ENCODE data around the gene ACAA2. TPM values are rescaled to one million over a fixed set of nuclear protein-coding genes. Genes with fewer than 3 reads are reported as not detected.

Gene ACAA2
- total and polyA plus RNA-seq, 5 donors from 2014 or later, result 16.1 to 91.9 (median 69.6) TPM

- Mint-ChIP-seq H3K27ac (no peak overlapping the region), H3K4me3 (no peak overlapping the region), H3K36me3 (no peaks in the 10 kb centered on the region), H3K4me1 (peaks cover 0 to 6% (median 0%) of the 10 kb centered on the region in 4 donors), H3K9me3 (peaks cover 0 to 2% (median 0%) of the 10 kb centered on the region in 7 donors), H3K27me3 (no peaks in the 10 kb centered on the region)
- Histone ChIP-seq H3K4me1 (ENCODE audit: control insufficient read depth, insufficient read depth, low read length, poor library complexity, severe bottlenecking) (no peaks in the 10 kb centered on the region), H3K36me3 (ENCODE audit: control insufficient read depth, insufficient read depth, low read length) (no peaks in the 10 kb centered on the region), H3K4me3 (ENCODE audit: low read depth, low read length) (no peak overlapping the region), H3K27me3 (ENCODE audit: control insufficient read depth, insufficient read depth, low read length) (peaks cover 2% of the 10 kb centered on the region), H3K9me3 (ENCODE audit: control insufficient read depth in 2 of 2, low read length in 2 of 2) (no peaks in the 10 kb centered on the region), H3K27ac (ENCODE audit: insufficient read depth, low read length, poor library complexity, severe bottlenecking) (no peak overlapping the region)
- ATAC-seq (ENCODE audit: low read depth in 2 of 2), result no peak
- DNase-seq, result peak in 1 of 3 donors; percentile 30
Measured at GRCh38 chr18:49843778-49844625, 30.7 kb upstream of the ACAA2 start.

DNA sequence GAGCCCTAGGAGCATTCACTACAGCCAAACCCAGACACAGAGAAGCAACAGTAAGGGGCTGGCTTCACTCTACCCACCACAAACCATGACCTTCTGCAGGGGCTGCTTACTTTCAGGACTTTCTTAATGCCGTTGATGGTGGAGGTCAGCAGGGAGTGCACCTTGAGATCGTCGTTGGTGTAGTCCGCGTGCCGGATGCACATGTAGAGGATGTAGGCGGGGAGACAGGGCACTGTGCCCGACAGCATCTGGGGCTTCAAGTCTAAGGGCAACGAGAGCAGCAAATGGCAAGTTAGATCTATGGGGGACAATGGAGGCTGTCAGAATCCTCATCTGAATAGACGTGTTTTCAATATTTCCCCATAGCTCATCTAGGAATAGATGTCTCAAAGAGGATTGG, 29.8 kb upstream of the ACAA2 start:
- Mint-ChIP-seq H3K4me1 (peaks cover 0 to 6% (median 0%) of the 10 kb centered on the region in 4 donors), H3K27ac (no peak overlapping the region), H3K27me3 (no peaks in the 10 kb centered on the region), H3K9me3 (peaks cover 0 to 2% (median 0%) of the 10 kb centered on the region in 7 donors), H3K36me3 (no peaks in the 10 kb centered on the region), H3K4me3 (no peak overlapping the region)
- Histone ChIP-seq H3K4me3 (ENCODE audit: low read depth, low read length) (no peak overlapping the region), H3K4me1 (ENCODE audit: control insufficient read depth, insufficient read depth, low read length, poor library complexity, severe bottlenecking) (no peaks in the 10 kb centered on the region), H3K9me3 (ENCODE audit: control insufficient read depth in 2 of 2, low read length in 2 of 2) (no peaks in the 10 kb centered on the region), H3K27ac (ENCODE audit: insufficient read depth, low read length, poor library complexity, severe bottlenecking) (no peak overlapping the region), H3K36me3 (ENCODE audit: control insufficient read depth, insufficient read depth, low read length) (no peaks in the 10 kb centered on the region), H3K27me3 (ENCODE audit: control insufficient read depth, insufficient read depth, low read length) (no peaks in the 10 kb centered on the region)
- ATAC-seq (ENCODE audit: low read depth in 2 of 2), result no peak
- DNase-seq, result no peak

GRCh38 chr18:49842656-49843055, 29.3 kb upstream of the ACAA2 start:
- H3K4me3 ChIP-seq (ENCODE audit: low read depth, low read length), result no peak overlapping the region
- Mint-ChIP-seq H3K27me3 (no peaks in the 10 kb centered on the region), H3K4me1 (peaks cover 0 to 3% (median 0%) of the 10 kb centered on the region in 4 donors), H3K4me3 (no peak overlapping the region), H3K9me3 (peaks cover 0 to 2% (median 0%) of the 10 kb centered on the region in 7 donors), H3K27ac (no peak overlapping the region), H3K36me3 (no peaks in the 10 kb centered on the region)
- no peaks in the 10 kb centered on the region for H3K4me1 ChIP-seq (ENCODE audit: control insufficient read depth, insufficient read depth, low read length, poor library complexity, severe bottlenecking)
- no peaks in the 10 kb centered on the region for H3K36me3 ChIP-seq (ENCODE audit: control insufficient read depth, insufficient read depth, low read length)
- H3K9me3 ChIP-seq (ENCODE audit: control insufficient read depth in 2 of 2, low read length in 2 of 2), result no peaks in the 10 kb centered on the region
- H3K27ac ChIP-seq (ENCODE audit: insufficient read depth, low read length, poor library complexity, severe bottlenecking), result no peak overlapping the region
- ATAC-seq (ENCODE audit: low read depth in 2 of 2) (no peak), DNase-seq (no peak)
- H3K27me3 ChIP-seq (ENCODE audit: control insufficient read depth, insufficient read depth, low read length), result no peaks in the 10 kb centered on the region

DNA sequence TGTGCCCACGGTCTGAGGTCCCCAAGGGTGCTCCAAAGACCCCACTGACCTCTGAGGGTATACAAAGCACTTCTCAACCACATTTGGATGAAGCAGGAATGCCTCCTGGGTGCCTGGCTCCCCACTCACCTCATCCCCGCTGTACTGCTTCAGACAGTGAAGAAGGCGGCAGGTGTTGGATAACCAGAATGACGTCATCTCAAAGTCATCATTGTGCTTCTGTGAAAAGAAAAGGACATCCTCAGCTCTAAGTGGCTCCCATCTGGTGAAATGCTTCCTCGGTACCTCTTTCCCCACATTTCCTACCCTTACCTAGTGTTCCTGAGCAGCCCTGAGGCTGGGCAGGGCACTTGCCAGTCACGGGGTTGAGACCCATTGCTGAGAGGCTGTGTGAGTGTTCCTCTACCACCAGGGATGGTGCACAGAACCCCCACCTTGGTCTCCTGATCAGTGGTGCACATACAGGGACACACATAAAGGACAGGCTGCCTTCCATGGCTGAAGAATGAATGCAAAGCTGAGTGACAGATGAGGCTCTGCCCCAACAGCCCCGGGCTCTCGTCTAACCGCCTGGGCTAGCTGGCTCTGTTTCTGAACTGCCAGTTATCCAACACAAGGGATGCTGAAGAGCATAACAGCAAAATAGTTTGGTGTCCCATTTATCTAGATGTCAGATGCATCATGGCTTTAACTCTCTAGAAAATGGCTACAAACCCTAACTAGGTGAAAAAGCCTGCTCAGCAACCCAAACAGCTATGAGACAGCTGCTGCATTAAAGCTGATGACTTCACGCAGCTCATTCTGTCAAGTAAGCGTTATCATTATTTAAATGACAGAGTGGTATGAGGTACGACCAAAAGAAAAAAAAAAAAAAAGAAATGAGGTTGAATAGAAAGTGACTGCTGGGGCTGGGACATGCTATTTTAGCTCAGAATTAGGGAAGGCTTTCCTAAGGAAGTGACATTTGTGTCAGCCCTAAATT, 28.2 kb upstream of the ACAA2 start:
- H3K4me3 Mint-ChIP-seq, result no peak overlapping the region

GRCh38 chr18:49839012-49839411, 25.7 kb upstream of the ACAA2 start:
- Histone ChIP-seq H3K4me1 (ENCODE audit: control insufficient read depth, insufficient read depth, low read length, poor library complexity, severe bottlenecking) (no peaks in the 10 kb centered on the region), H3K4me3 (ENCODE audit: low read depth, low read length) (no peak overlapping the region), H3K36me3 (ENCODE audit: control insufficient read depth, insufficient read depth, low read length) (no peaks in the 10 kb centered on the region), H3K27me3 (ENCODE audit: control insufficient read depth, insufficient read depth, low read length) (no peaks in the 10 kb centered on the region), H3K27ac (ENCODE audit: insufficient read depth, low read length, poor library complexity, severe bottlenecking) (no peak overlapping the region), H3K9me3 (ENCODE audit: control insufficient read depth in 2 of 2, low read length in 2 of 2) (no peaks in the 10 kb centered on the region)
- Mint-ChIP-seq H3K27me3 (peaks cover 5% of the 10 kb centered on the region), H3K4me3 (no peak overlapping the region), H3K27ac (no peak overlapping the region), H3K4me1 (peaks cover 0 to 5% (median 3%) of the 10 kb centered on the region in 4 donors), H3K36me3 (no peaks in the 10 kb centered on the region), H3K9me3 (peaks cover 0 to 2% (median 0%) of the 10 kb centered on the region in 7 donors)
- DNase-seq (no peak), ATAC-seq (ENCODE audit: low read depth in 2 of 2) (no peak)

More for the DNA sequence above, 28.2 kb upstream of the ACAA2 start:
- ATAC-seq (ENCODE audit: low read depth in 2 of 2) (no peak), DNase-seq (no peak)
- peaks cover 5% of the 10 kb centered on the region for H3K27me3 Mint-ChIP-seq
- H3K9me3 Mint-ChIP-seq, result peaks cover 0 to 2% (median 0%) of the 10 kb centered on the region in 7 donors
- no peaks in the 10 kb centered on the region for H3K4me1 ChIP-seq (ENCODE audit: control insufficient read depth, insufficient read depth, low read length, poor library complexity, severe bottlenecking)
- H3K4me3 ChIP-seq (ENCODE audit: low read depth, low read length), result no peak overlapping the region
- H3K9me3 ChIP-seq (ENCODE audit: control insufficient read depth in 2 of 2, low read length in 2 of 2), result no peaks in the 10 kb centered on the region
- no peak overlapping the region for H3K27ac ChIP-seq (ENCODE audit: insufficient read depth, low read length, poor library complexity, severe bottlenecking)
- no peaks in the 10 kb centered on the region for H3K27me3 ChIP-seq (ENCODE audit: control insufficient read depth, insufficient read depth, low read length)
- H3K36me3 ChIP-seq (ENCODE audit: control insufficient read depth, insufficient read depth, low read length), result no peaks in the 10 kb centered on the region
- H3K36me3 Mint-ChIP-seq, result no peaks in the 10 kb centered on the region
- no peak overlapping the region for H3K27ac Mint-ChIP-seq
- peaks cover 0 to 3% (median 0%) of the 10 kb centered on the region in 4 donors for H3K4me1 Mint-ChIP-seq

- H3K27ac ChIP-seq (ENCODE audit: insufficient read depth, low read length, poor library complexity, severe bottlenecking), result no peak overlapping the region
- DNase-seq (no peak), ATAC-seq (ENCODE audit: low read depth in 2 of 2) (no peak)
- no peaks in the 10 kb centered on the region for H3K27me3 ChIP-seq (ENCODE audit: control insufficient read depth, insufficient read depth, low read length)
- no peaks in the 10 kb centered on the region for H3K4me1 ChIP-seq (ENCODE audit: control insufficient read depth, insufficient read depth, low read length, poor library complexity, severe bottlenecking)
- H3K9me3 ChIP-seq (ENCODE audit: control insufficient read depth in 2 of 2, low read length in 2 of 2), result no peaks in the 10 kb centered on the region
- no peak overlapping the region for H3K4me3 ChIP-seq (ENCODE audit: low read depth, low read length)
- H3K4me1 Mint-ChIP-seq, result peaks cover 0 to 5% (median 4%) of the 10 kb centered on the region in 4 donors
- H3K9me3 Mint-ChIP-seq, result peaks cover 0 to 2% (median 0%) of the 10 kb centered on the region in 7 donors
- H3K36me3 ChIP-seq (ENCODE audit: control insufficient read depth, insufficient read depth, low read length), result no peaks in the 10 kb centered on the region
- no peaks in the 10 kb centered on the region for H3K36me3 Mint-ChIP-seq
- peaks cover 5% of the 10 kb centered on the region for H3K27me3 Mint-ChIP-seq
- no peak overlapping the region for H3K27ac Mint-ChIP-seq
- H3K4me3 Mint-ChIP-seq, result no peak overlapping the region
Measured at GRCh38 chr18:49838381-49838780, 25.0 kb upstream of the ACAA2 start.

GRCh38 chr18:49837889-49838288, 24.6 kb upstream of the ACAA2 start:
- Mint-ChIP-seq H3K4me3 (no peak overlapping the region), H3K27ac (no peak overlapping the region), H3K9me3 (peaks cover 0 to 2% (median 0%) of the 10 kb centered on the region in 7 donors), H3K4me1 (peaks cover 0 to 5% (median 4%) of the 10 kb centered on the region in 4 donors), H3K27me3 (peaks cover 5% of the 10 kb centered on the region), H3K36me3 (no peaks in the 10 kb centered on the region)
- Histone ChIP-seq H3K27ac (ENCODE audit: insufficient read depth, low read length, poor library complexity, severe bottlenecking) (no peak overlapping the region), H3K4me3 (ENCODE audit: low read depth, low read length) (no peak overlapping the region), H3K27me3 (ENCODE audit: control insufficient read depth, insufficient read depth, low read length) (no peaks in the 10 kb centered on the region), H3K9me3 (ENCODE audit: control insufficient read depth in 2 of 2, low read length in 2 of 2) (no peaks in the 10 kb centered on the region), H3K36me3 (ENCODE audit: control insufficient read depth, insufficient read depth, low read length) (no peaks in the 10 kb centered on the region), H3K4me1 (ENCODE audit: control insufficient read depth, insufficient read depth, low read length, poor library complexity, severe bottlenecking) (no peaks in the 10 kb centered on the region)
- ATAC-seq (ENCODE audit: low read depth in 2 of 2) (no peak), DNase-seq (no peak)
